Measurements from ENCODE around the gene PRR13. TPM values are rescaled to one million over a fixed set of nuclear protein-coding genes. Genes with fewer than 3 reads are reported as not detected.

The PRR13 gene, protein sequence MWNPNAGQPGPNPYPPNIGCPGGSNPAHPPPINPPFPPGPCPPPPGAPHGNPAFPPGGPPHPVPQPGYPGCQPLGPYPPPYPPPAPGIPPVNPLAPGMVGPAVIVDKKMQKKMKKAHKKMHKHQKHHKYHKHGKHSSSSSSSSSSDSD
- total RNA-seq, result 10 to 100 TPM; 65.7 to 88.9 TPM

GRCh38 chr12:53441040-53441833 is at the start of gene PRR13:
Gene PRR13, plus strand, starts transcription at chr12:53441734. Its CDS starts 981 bp downstream, at chr12:53442715.

DNA sequence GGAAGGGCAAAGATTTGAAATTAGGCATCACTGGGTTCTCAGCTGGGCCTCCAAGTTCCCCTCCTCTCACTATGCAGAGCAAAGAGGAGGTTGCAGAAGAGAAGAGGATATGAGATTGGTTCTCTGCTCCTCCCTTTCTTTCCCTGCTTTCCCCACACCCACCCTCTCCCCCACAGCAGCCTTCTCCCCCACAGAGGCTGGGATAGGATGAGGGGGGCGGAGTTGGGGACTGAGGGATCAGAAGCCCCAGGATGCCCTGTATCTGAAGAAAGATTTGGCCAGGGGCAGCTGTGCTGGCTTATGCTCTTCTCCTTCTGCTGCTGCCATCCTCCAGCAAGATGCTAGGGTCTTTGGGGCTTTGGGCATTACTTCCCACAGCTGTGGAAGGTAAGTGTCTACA is 17.9 kb upstream of the PRR13 start, which contains the start of gene AMHR2:
Gene AMHR2 (plus strand): TSS at position 259 of the 400 bp plus-strand sequence. CDS start 80 bp downstream, at position 339.

DNA sequence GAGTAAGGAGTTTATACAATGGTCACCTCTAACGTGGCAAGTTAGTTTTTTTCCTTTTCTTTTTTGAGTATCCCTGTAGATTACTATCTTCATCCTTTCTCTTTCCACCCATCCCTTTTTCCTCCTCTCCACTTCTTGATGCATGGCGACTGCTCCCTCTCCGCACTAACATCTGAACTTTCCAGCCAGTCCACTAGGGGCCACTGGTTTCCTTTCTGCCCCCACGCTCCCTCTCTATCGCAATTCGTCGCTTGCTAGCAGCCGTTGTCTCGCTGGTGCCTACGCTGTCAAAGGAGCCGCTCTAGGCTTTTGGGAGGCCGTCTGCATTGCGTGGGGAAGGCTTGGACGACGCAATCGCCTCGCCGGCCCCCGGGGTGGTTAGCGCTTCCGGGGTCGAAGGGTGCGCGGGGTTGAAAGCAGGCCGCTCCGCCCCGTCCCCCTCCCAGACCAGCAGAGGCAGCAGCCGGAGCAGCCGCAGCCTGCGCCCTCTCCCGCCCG is 10.2 kb downstream of the PRR13 start, which contains the start of gene PCBP2:
Gene PCBP2 (plus strand): TSS at position 442 of the 498 bp plus-strand sequence. CDS start 2,699 bp downstream, outside the sequence.

Other genes starting within 250 kb of the PRR13 start
- gene ITGB7, start 234.5 kb upstream of the PRR13 start, total RNA-seq, result 1 to 10 TPM; 2.7 to 4.1 TPM
- gene RARG, start 209.5 kb upstream of the PRR13 start, total RNA-seq, result 10 to 100 TPM; 18.9 to 34.6 TPM
- 10 to 100 TPM; 10.3 to 21.6 TPM for gene ESPL1, start 173.4 kb upstream of the PRR13 start, total RNA-seq
- 100 to 1,000 TPM; 174 to 245 TPM for gene PFDN5, start 146.2 kb upstream of the PRR13 start, total RNA-seq
- 10 to 100 TPM; 36.5 to 48.6 TPM for gene MYG1, start 142.0 kb upstream of the PRR13 start, total RNA-seq
- 10 to 100 TPM; 48.9 to 57.6 TPM for gene AAAS, start 120.1 kb upstream of the PRR13 start, total RNA-seq
- gene SP7, start 105.4 kb upstream of the PRR13 start, total RNA-seq, result not detected
- 10 to 100 TPM; 46.1 to 47.3 TPM for gene SP1, start 61.6 kb upstream of the PRR13 start, total RNA-seq
- not detected for gene AMHR2, start 17.9 kb upstream of the PRR13 start, total RNA-seq
- 100 to 1,000 TPM; 144 to 235 TPM for gene PCBP2, start 10.4 kb downstream of the PRR13 start, total RNA-seq
- gene MAP3K12, start 57.7 kb downstream of the PRR13 start, total RNA-seq, result 10 to 100 TPM; 42.0 to 45.0 TPM
- 10 to 100 TPM; 56.8 to 79.3 TPM for gene TARBP2, start 59.5 kb downstream of the PRR13 start, total RNA-seq
- not detected for gene NPFF, start 65.8 kb downstream of the PRR13 start, total RNA-seq
- 10 to 100 TPM in 1 of 2 donors, 1 to 10 TPM in 1; 9.3 to 11.7 TPM for gene ATF7, start 184.6 kb downstream of the PRR13 start, total RNA-seq
- 100 to 1,000 TPM; 107 to 132 TPM for gene ATP5MC2, start 234.3 kb downstream of the PRR13 start, total RNA-seq

Data from melanocyte of skin (primary cell).